Kidney (tissue), 14 donors: Measurements from ENCODE around the gene SLC50A1. TPM values are rescaled to one million over a fixed set of nuclear protein-coding genes. Genes with fewer than 3 reads are reported as not detected.

ENCODE experiments used
- DNase-seq, 5 donors: peaks; one replicate each; pipeline ENCODE4 v3.0.0-alpha.2; 2013 to 2020
- FAIRE-seq: peaks from 2 replicates; lab custom pipeline; 2012; peaks lifted over from hg19 to GRCh38; lab: Jason Lieb, UNC
- H3K27ac ChIP-seq, 2 donors: one replicate each; pipeline ENCODE4 v1.7.0; 2013; ENCODE audit warnings: low read depth in 2 of 2, low read length in 2 of 2, inconsistent platforms in 1 of 2
- H3K27me3 ChIP-seq: one replicate; pipeline ENCODE4 v1.7.1; 2013; ENCODE audit warnings: low read length, inconsistent platforms; ENCODE audit not compliant: control insufficient read depth, insufficient read depth
- H3K36me3 ChIP-seq, 3 donors: one replicate each; pipeline versions ENCODE4 v1.7.0 to v1.7.1; 2013; ENCODE audit warnings: low read length in 3 of 3, control low read depth in 1 of 3, inconsistent platforms in 1 of 3; ENCODE audit not compliant: insufficient read depth in 3 of 3, control insufficient read depth in 2 of 3
- H3K4me1 ChIP-seq, 3 donors: one replicate each; pipeline versions ENCODE4 v1.7.0 to v1.7.1; 2013; ENCODE audit warnings: low read length in 3 of 3, inconsistent platforms in 1 of 3, low read depth in 1 of 3; ENCODE audit not compliant: control insufficient read depth in 2 of 3, insufficient read depth in 2 of 3
- H3K4me3 ChIP-seq, 3 donors: one replicate each; pipeline versions ENCODE4 v1.7.0 to v1.8.1; 2013; ENCODE audit warnings: low read length in 3 of 3, control low read depth in 1 of 3, inconsistent platforms in 1 of 3
- H3K9ac ChIP-seq, 3 donors: one replicate each; pipeline versions ENCODE4 v1.7.0 to v1.7.1; 2013; ENCODE audit warnings: low read length in 3 of 3, control low read depth in 1 of 3, inconsistent platforms in 1 of 3
- H3K9me3 ChIP-seq, 3 donors: one replicate each; pipeline versions ENCODE4 v1.7.0 to v1.7.1; 2013; ENCODE audit warnings: low read length in 3 of 3, control low read depth in 1 of 3, inconsistent platforms in 1 of 3; ENCODE audit not compliant: control insufficient read depth in 2 of 3, insufficient read depth in 1 of 3
- intact Hi-C: fragments of 100-400 bp; cut with DNase I; formaldehyde crosslinking; loops from one replicate; pipeline ENCODE4 v1.11.1; 2022
- polyA plus RNA-seq: library from polyadenylated mRNA; stranded (reverse); fragments of 350-450 nt; fragmentation: Illumina TruSeq; extraction: RNeasy Lipid Tissue Mini Kit (QIAGEN cat#74804); gene quantifications from one replicate; pipeline ENCODE4 v1.2.3, GENCODE V29; 2014; ENCODE audit warnings: low read depth, low replicate concordance; ENCODE audit not compliant: insufficient read depth
- total RNA-seq: library from RNA; stranded (reverse); fragmentation: NEBNext Ultra II Directional; extraction: Animal tissue kit (Norgen Biotek cat#: 25700); gene quantifications from one replicate; pipeline ENCODE4 v1.2.1, GENCODE V29; 2021
- TF ChIP-seq, protein P1 (sequence below): IDR thresholded peaks from 3 replicates; pipeline ENCODE4 v1.5.1; 2012; ENCODE audit warnings: mild to moderate bottlenecking, moderate library complexity, borderline replicate concordance; ENCODE audit not compliant: insufficient read depth; ENCODE audit errors: extremely low read depth
- donor health status: control.
- donor health status: control.
- donor health status: control.
- donor health status: control.
- donor health status: control.
- donor health status: DM: yes; HTN: yes; CAD: no.
- donor health status: Normal renal cell carcinoma (clear cell type).

The SLC50A1 gene
- total and polyA plus RNA-seq, 2 donors from 2014 or later: 34.8 to 61.8 TPM

DNA sequence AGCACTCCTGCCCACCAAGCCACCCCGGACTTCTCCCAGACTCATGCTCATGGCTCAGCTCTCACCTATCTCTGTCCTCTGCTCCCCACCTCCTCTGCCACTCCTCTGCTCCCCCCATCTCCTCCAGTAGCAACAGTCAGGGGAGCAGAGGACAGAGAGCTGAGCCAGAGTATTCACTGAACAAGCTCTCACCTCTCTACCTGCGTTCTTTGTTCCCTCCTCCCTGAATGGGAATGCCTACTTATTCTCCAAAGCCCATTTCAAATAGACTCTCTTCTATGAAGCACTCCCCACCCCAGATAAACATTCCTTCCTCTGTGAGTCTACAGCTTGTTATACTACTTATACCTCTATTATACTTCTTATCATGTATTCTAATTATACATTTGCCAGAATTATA lies 14.4 kb upstream of the SLC50A1 start:
- Histone ChIP-seq H3K27ac (no peak overlapping the region), H3K4me3 (no peak overlapping the region), H3K4me1 (peaks cover 0 to 13% (median 9%) of the 10 kb centered on the region in 3 donors), H3K27me3 (peaks cover 2% of the 10 kb centered on the region), H3K36me3 (no peaks in the 10 kb centered on the region), H3K9me3 (no peaks in the 10 kb centered on the region), H3K9ac (no peak overlapping the region)
- intact Hi-C loops: no loop called here
- DNase-seq (no peak), FAIRE-seq (no peak)
- TF ChIP-seq, protein P1, sequence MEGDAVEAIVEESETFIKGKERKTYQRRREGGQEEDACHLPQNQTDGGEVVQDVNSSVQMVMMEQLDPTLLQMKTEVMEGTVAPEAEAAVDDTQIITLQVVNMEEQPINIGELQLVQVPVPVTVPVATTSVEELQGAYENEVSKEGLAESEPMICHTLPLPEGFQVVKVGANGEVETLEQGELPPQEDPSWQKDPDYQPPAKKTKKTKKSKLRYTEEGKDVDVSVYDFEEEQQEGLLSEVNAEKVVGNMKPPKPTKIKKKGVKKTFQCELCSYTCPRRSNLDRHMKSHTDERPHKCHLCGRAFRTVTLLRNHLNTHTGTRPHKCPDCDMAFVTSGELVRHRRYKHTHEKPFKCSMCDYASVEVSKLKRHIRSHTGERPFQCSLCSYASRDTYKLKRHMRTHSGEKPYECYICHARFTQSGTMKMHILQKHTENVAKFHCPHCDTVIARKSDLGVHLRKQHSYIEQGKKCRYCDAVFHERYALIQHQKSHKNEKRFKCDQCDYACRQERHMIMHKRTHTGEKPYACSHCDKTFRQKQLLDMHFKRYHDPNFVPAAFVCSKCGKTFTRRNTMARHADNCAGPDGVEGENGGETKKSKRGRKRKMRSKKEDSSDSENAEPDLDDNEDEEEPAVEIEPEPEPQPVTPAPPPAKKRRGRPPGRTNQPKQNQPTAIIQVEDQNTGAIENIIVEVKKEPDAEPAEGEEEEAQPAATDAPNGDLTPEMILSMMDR: no peak

DNA sequence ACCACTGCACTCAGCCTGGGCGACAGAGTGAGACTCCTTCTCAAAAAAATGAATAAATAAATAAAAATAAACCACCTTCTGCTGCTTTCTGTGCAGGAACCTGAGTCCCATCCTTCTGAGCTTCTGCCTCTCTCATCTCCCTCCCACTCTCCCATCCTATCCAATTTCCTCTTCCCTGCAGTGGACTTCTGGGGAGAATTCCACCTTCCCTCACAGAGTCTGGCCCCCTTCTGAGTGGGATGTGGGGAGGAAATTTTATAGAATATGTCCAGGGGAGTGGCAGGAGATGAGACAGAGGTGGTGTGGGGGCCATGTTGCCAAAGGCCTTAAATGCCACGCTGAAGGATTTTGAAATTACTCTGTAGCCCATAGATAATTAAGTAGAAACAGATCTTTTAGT lies 13.3 kb upstream of the SLC50A1 start:
- intact Hi-C loops: no loop called here
- H3K9me3 ChIP-seq: no peaks in the 10 kb centered on the region
- TF ChIP-seq, protein P1: no peak
- H3K4me1 ChIP-seq: peaks cover 0 to 15% (median 13%) of the 10 kb centered on the region in 3 donors
- H3K4me3 ChIP-seq: no peak overlapping the region
- FAIRE-seq: no peak
- no peak for DNase-seq
- no peak overlapping the region for H3K9ac ChIP-seq
- no peaks in the 10 kb centered on the region for H3K36me3 ChIP-seq
- H3K27ac ChIP-seq: no peak overlapping the region
- no peaks in the 10 kb centered on the region for H3K27me3 ChIP-seq

DNA sequence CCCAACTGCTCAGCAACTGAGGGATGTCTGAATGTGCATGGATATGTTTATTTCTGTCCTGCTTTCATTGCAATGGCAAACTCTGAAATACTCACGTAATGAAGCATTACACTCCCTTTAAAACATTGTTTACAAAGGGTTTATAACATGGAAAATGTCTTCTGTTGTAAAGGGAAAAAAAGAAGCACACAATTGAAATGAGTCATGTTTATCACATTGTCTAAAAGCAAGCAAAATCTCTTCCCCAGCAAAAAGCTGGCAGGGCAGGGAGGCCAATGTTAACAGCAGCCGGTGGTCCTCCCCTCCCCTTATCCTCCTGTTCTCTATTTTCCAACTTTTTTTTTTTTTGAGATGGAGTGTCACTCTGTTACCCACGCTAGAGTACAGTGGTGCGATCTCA lies 11.9 kb upstream of the SLC50A1 start:
- Histone ChIP-seq H3K36me3 (no peaks in the 10 kb centered on the region), H3K27ac (no peak overlapping the region), H3K9me3 (no peaks in the 10 kb centered on the region), H3K4me3 (no peak overlapping the region), H3K4me1 (peaks cover 0 to 17% (median 13%) of the 10 kb centered on the region in 3 donors), H3K9ac (no peak overlapping the region), H3K27me3 (no peaks in the 10 kb centered on the region)
- intact Hi-C loops: no loop called here
- no peak for DNase-seq
- no peak for FAIRE-seq
- TF ChIP-seq, protein P1: no peak
